GM19239 (cell line): ENCODE measurements around the gene NKX6-2.
"Not testable (repeated sequence)": the region's sequence is repeated elsewhere in the genome, so short reads cannot be mapped to it uniquely, and the experiment has no call there.

Experiments
- DNase-seq: peaks from one replicate; pipeline ENCODE4 v3.0.0; 2011; ENCODE audit warnings: low spot score; ENCODE audit not compliant: insufficient read length
- FAIRE-seq: peaks from 2 replicates; lab custom pipeline; 2011; peaks lifted over from hg19 to GRCh38; lab: Jason Lieb, UNC

The NKX6-2 gene

GRCh38 chr10:132743925-132744490 is 41.9 kb downstream of the NKX6-2 start:
- DNase-seq (no peak), FAIRE-seq (no peak)

DNA sequence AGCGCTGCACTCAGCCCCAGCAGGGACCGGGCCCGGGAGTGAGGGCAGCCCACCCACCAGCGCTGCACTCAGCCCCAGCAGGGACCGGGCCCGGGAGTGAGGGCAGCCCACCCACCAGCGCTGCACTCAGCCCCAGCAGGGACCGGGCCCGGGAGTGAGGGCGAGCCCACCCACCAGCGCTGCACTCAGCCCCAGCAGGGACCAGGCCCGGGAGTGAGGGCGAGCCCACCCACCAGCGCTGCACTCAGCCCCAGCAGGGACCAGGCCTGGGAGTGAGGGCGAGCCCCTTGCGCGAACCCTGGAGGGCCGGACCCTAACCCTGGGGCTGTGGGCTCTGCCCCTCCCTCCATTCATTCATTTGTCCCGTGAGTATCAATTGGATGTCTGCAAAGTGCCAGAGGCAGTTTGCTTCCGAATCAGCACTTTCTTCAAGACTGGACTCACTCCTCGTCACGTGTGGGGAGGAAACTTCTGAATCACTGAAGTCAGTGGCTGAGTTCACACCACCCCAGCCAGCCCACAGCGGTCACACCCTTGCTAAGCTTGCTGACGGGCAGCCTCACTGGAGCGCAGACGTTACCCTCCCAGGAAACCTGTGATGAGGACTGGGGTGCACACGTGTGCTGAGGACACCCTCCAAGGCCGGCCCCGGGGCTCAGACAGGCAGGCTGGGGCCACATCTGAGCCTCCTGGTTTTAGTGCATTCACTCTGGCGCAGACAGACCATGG is 42.6 kb downstream of the NKX6-2 start:
- not testable (repeated sequence) for DNase-seq, FAIRE-seq

DNA sequence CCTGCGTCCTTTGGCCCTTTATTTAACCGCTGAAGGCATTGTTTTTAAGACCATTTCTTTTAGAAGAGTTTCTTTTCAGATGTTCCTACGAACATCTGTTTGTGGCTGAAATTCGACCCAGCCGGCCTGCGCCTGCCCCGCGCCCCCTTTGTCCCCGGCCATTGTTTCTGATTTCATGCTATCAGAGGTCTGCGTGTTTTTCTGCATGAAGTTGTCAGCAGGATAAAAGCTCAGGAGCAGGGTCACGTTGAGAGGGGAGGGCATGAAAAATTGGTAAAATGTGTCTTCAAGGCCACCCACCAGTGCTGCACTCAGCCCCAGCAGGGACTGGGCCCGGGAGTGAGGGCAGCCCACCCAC is 43.1 kb downstream of the NKX6-2 start:
- DNase-seq (no peak), FAIRE-seq (no peak)

GRCh38 chr10:132742167-132742836 is 43.6 kb downstream of the NKX6-2 start:
- no peak for DNase-seq
- no peak for FAIRE-seq

DNA sequence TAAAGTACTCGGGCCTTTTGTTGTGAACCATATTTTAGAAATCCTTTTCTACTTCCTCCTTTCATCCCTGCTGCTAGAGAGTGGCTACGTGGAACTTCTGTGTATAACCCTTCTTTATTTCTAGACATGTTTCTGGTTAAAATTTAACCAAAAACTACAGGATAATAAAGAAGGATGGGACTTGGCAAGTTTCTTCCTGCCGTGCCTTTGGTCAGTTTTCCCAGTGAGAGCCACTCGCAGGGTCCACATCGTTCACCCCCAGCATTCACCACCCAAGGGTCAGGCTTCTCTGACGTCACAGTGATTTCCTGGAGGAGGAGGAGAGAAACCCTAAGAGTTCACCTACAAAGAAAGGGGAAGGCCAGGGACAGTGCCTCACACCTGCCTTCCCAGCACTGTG is 45.4 kb downstream of the NKX6-2 start:
- FAIRE-seq: no peak

GRCh38 chr10:132739225-132739613 is 46.7 kb downstream of the NKX6-2 start:
- DNase-seq: no peak
- no peak for FAIRE-seq

More for the DNA sequence above, 45.4 kb downstream of the NKX6-2 start:
- no peak for DNase-seq

DNA sequence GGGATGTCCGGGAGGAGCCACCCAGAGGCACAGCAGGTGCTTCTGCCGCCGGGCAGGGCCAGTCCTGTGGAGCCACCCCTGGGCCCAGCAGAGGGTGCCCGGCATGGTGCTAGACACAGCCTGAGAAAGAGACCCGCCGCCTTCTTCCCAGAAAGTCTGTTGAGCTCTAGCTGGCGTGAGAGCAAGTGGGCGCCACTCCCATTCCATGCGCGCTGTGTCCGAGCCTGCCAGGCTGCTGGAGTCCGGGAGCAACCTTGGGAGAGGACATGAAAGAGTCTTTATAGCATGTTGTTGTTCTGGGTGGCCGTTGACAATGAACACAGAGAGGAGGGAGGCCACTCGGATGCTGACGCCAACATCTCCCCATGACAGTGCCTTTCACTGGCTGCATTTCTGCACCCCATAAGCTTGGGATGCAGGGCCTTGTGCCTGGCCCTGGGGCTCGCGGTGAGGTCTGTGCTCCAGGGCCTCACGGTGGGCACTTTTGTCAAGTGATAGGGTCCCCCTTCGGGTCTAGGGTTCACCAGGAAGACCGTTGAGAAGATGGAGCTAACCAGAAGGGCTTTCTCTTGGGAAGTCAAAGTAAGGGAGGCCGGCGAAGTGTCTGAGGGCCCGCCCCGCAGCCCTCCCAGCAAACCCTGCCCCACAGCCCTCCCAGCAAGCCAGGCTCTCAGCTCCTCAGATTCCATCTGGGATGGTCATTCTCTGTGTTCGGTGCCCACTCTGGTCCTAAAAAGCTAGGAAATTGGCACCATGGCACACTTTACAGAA is 47.3 kb downstream of the NKX6-2 start:
- FAIRE-seq (no peak), DNase-seq (no peak)

DNA sequence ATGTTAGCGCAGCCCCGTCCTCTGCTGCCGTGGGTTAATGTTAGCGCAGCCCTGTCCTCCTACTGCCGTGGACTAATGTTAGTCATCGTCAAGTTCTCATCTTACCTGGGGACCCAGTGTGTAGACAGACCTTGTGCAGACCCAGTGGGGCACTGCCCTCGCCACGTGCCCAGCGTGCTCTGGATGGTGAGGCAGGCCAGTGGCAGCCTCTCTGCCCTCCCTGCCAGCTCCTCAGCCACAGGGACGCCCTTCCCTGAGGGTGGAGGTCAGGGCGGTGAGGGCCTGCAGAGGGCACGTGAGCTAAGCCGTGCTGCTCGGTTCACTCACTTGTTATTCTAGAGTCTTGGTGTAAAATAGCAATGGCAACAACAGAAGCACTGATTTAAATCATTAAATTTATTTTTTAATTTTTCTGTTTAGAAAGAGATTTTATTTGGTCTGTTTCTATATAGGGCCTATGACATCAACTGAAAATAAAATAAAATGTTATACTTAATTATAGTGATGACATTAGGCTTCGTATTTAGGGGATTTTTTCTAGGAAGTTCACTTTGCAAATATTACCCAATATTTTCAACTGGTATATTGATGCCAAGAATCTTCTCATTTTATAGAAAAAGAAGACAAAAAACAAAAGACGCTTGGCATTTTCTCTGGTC is 48.4 kb downstream of the NKX6-2 start:
- DNase-seq (no peak), FAIRE-seq (no peak)

DNA sequence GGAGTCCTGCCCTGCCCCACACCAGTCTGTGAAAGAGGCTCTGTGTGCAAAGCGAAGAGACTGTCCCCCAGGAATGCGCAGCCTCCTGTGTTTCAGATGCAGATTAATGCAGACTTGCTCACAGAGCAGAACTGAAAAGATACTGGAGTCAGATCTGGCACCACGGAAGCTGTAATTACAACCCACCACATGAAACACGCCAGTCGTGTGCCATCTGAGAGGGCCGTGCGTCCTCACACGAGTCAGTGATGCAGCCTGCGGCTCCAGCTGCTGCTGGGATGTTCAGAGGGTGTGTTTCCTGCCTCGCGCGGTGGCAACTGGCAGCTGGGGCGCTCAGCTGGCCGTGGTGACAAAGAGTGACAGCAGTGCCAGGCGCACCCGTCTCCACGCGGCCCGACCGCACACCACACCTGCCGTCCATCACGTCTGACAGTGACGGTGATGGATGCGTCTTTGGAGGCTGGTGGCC is 50.0 kb downstream of the NKX6-2 start:
- DNase-seq (no peak), FAIRE-seq (no peak)

DNA sequence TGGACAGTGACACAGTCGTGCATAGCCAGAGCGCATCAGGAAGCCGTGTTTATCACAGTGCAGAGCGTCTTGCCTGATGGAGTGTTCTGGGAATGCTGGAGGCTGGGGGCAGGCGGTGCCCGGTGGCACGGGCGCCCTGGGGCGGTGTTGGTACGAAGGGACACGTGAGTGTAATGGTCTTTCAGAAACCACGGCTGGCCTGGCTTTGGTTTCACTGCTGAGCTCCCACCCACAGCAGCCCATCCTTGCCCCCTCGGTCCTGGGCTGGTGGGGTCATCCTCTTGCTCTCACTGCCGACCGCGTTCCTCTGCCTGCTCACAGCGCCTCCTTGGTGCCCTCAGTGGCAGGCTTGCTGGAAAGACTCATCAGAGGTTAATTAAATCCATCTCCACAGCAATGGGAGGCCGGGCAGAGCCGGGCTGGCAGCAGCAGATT is 50.6 kb downstream of the NKX6-2 start:
- FAIRE-seq (no peak), DNase-seq (no peak)

GRCh38 chr10:132733926-132734325 is 52.0 kb downstream of the NKX6-2 start:
- DNase-seq (no peak), FAIRE-seq (no peak)
